ENCODE measurements around the gene SEPSECS.

The SEPSECS gene

GRCh38 chr4:25078523-25078922 is 81.7 kb downstream of the SEPSECS start:
- no peak for DNase-seq

- DNase-seq, result no peak
Observed at GRCh38 chr4:25076625-25077398, 83.4 kb downstream of the SEPSECS start.

GRCh38 chr4:25075851-25076250 is 84.4 kb downstream of the SEPSECS start:
- DNase-seq, result no peak

GRCh38 chr4:25075129-25075528 is 85.1 kb downstream of the SEPSECS start:
- no peak for DNase-seq

GRCh38 chr4:25070545-25070944 is 89.7 kb downstream of the SEPSECS start:
- DNase-seq, result no peak
